ENCODE results near the gene PSMB5.

- TF ChIP-seq POLR2A (IDR thresholded peaks at IDR 0.05) (no peak), CTCF (IDR thresholded peaks at IDR 0.05) (no peak), EP300 (IDR thresholded peaks at IDR 0.05) (no peak)
Observed at GRCh38 chr14:23033801-23034497, 751 bp downstream of the PSMB5 start.
